ENCODE data around the gene AOAH. TPM values are rescaled to one million over a fixed set of nuclear protein-coding genes. Genes with fewer than 3 reads are reported as not detected.

Gene AOAH
- total RNA-seq, 1 donor from 2014 or later = 0.92 TPM

GRCh38 chr7:36545291-36545690 lies 179.0 kb downstream of the AOAH start:
- H3K9me3 Mint-ChIP-seq = peaks cover 8% of the 10 kb centered on the region
- H3K36me3 Mint-ChIP-seq = no peaks in the 10 kb centered on the region
- no peak overlapping the region for H3K4me3 Mint-ChIP-seq
- no peaks in the 10 kb centered on the region for H3K27me3 Mint-ChIP-seq
- peaks cover 14% of the 10 kb centered on the region for H3K4me1 Mint-ChIP-seq (ENCODE audit: unreplicated experiment)
- TF ChIP-seq, protein P1, sequence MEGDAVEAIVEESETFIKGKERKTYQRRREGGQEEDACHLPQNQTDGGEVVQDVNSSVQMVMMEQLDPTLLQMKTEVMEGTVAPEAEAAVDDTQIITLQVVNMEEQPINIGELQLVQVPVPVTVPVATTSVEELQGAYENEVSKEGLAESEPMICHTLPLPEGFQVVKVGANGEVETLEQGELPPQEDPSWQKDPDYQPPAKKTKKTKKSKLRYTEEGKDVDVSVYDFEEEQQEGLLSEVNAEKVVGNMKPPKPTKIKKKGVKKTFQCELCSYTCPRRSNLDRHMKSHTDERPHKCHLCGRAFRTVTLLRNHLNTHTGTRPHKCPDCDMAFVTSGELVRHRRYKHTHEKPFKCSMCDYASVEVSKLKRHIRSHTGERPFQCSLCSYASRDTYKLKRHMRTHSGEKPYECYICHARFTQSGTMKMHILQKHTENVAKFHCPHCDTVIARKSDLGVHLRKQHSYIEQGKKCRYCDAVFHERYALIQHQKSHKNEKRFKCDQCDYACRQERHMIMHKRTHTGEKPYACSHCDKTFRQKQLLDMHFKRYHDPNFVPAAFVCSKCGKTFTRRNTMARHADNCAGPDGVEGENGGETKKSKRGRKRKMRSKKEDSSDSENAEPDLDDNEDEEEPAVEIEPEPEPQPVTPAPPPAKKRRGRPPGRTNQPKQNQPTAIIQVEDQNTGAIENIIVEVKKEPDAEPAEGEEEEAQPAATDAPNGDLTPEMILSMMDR (conservative IDR thresholded peaks at IDR 0.05) = no peak
- H3K27ac Mint-ChIP-seq = no peak overlapping the region
- DNase-seq (ENCODE audit: extremely low spot score, unreplicated experiment) = no peak

GRCh38 chr7:36538126-36538525 lies 186.2 kb downstream of the AOAH start:
- Mint-ChIP-seq H3K9me3 (no peaks in the 10 kb centered on the region), H3K36me3 (no peaks in the 10 kb centered on the region), H3K27me3 (no peaks in the 10 kb centered on the region), H3K4me1 (ENCODE audit: unreplicated experiment) (peaks cover 6% of the 10 kb centered on the region), H3K4me3 (no peak overlapping the region), H3K27ac (no peak overlapping the region)
- TF ChIP-seq, protein P1 (conservative IDR thresholded peaks at IDR 0.05) = no peak
- DNase-seq (ENCODE audit: extremely low spot score, unreplicated experiment) = no peak

DNA sequence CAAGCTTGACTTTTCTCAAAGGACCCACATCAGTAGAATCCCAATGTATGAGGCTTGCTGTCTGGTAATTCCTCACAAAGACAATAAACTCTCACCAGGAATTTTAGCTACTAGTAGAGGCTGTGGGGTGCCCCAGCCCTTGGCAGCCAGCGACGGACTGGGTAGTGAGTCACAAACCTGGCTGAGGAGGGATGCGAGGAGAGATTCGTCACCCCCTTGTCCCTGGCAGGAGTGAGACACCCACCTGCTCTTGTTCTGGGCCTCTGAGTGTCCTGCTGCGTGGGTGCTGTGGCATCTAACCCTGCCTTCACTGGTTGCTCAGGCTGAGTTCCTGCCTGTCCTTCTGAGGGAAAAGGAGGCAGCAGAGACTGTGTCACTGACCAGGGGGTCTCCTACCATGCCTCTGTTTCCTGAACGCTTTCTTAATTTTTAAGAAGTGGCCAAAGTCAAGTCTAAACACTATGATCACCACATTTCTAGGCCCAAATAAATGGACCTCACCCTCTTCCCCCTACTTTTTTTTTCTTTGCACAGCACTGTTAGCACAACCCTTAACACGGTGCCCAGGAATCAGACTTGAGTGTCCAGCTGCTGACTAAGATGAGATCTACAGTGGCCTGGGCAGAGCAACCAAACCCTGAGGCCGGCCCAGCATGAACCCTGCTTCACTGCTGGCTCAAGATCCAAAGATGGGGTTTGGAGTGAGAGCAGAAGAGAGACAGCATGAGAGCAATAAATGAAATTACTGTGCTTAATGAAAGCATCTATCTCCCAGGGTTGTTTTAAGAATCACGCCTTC lies 188.2 kb downstream of the AOAH start:
- Mint-ChIP-seq H3K36me3 (no peaks in the 10 kb centered on the region), H3K27ac (no peak overlapping the region), H3K4me3 (no peak overlapping the region), H3K27me3 (no peaks in the 10 kb centered on the region), H3K9me3 (no peaks in the 10 kb centered on the region), H3K4me1 (ENCODE audit: unreplicated experiment) (no peaks in the 10 kb centered on the region)
- TF ChIP-seq, protein P1 (conservative IDR thresholded peaks at IDR 0.05) = no peak
- DNase-seq (ENCODE audit: extremely low spot score, unreplicated experiment) = no peak

GRCh38 chr7:36533717-36534116 lies 190.6 kb downstream of the AOAH start:
- no peaks in the 10 kb centered on the region for H3K27me3 Mint-ChIP-seq
- no peaks in the 10 kb centered on the region for H3K4me1 Mint-ChIP-seq (ENCODE audit: unreplicated experiment)
- H3K36me3 Mint-ChIP-seq = no peaks in the 10 kb centered on the region
- TF ChIP-seq, protein P1 (conservative IDR thresholded peaks at IDR 0.05) = no peak
- DNase-seq (ENCODE audit: extremely low spot score, unreplicated experiment) = no peak
- H3K4me3 Mint-ChIP-seq = no peak overlapping the region
- H3K9me3 Mint-ChIP-seq = no peaks in the 10 kb centered on the region
- no peak overlapping the region for H3K27ac Mint-ChIP-seq

- no peak overlapping the region for H3K4me3 Mint-ChIP-seq
- H3K36me3 Mint-ChIP-seq = no peaks in the 10 kb centered on the region
- H3K4me1 Mint-ChIP-seq (ENCODE audit: unreplicated experiment) = no peaks in the 10 kb centered on the region
- TF ChIP-seq, protein P1 (conservative IDR thresholded peaks at IDR 0.05) = no peak
- no peak overlapping the region for H3K27ac Mint-ChIP-seq
- no peaks in the 10 kb centered on the region for H3K9me3 Mint-ChIP-seq
- no peak for DNase-seq (ENCODE audit: extremely low spot score, unreplicated experiment)
- no peaks in the 10 kb centered on the region for H3K27me3 Mint-ChIP-seq
Observed at GRCh38 chr7:36532981-36533499, 191.3 kb downstream of the AOAH start.
